Skin epidermis (tissue), 12 donors: ENCODE data around the gene ETV2.
"Not testable (repeated sequence)": the region's sequence is repeated elsewhere in the genome, so short reads cannot be mapped to it uniquely, and the experiment has no call there.

Experiments used
- H3K27ac ChIP-seq, 21 experiments: fragments of 200-600 bp; sonication (generic) in 11 of 21; one replicate each; pipeline ENCODE4 v1.5.0; 2020; ENCODE audit warnings: mild to moderate bottlenecking in 3 of 21, inconsistent platforms in 2 of 21, moderate library complexity in 2 of 21
- H3K4me3 ChIP-seq, 7 experiments: fragments of 200-600 bp; sonication (generic) in 2 of 7; one replicate each; pipeline ENCODE4 v1.5.0; 2020; ENCODE audit warnings: inconsistent platforms in 2 of 7, mild to moderate bottlenecking in 2 of 7, moderate library complexity in 1 of 7

The ETV2 gene, protein sequence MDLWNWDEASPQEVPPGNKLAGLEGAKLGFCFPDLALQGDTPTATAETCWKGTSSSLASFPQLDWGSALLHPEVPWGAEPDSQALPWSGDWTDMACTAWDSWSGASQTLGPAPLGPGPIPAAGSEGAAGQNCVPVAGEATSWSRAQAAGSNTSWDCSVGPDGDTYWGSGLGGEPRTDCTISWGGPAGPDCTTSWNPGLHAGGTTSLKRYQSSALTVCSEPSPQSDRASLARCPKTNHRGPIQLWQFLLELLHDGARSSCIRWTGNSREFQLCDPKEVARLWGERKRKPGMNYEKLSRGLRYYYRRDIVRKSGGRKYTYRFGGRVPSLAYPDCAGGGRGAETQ

DNA sequence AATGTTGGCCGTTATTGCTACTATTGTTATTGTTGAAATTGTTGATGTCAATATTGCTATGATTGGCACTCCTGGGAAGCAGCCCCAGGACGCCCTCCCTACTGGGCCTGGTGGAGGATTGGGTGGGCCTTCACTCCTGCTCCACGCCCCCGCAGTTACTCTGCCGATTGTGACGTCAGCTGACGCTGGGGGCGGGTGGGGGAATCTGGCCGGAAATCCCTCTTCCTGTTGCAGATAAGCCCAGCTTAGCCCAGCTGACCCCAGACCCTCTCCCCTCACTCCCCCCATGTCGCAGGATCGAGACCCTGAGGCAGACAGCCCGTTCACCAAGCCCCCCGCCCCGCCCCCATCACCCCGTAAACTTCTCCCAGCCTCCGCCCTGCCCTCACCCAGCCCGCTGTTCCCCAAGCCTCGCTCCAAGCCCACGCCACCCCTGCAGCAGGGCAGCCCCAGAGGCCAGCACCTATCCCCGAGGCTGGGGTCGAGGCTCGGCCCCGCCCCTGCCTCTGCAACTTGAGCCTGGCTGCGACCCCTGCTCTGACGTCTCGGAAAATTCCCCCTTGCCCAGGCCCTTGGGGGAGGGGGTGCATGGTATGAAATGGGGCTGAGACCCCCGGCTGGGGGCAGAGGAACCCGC, at the start of gene ETV2:
TSS of gene ETV2 (plus strand) at position 231 of the 637 bp plus-strand sequence. CDS start 716 bp downstream, outside the sequence.
- H3K27ac ChIP-seq: peak within 1 kb of the TSS in 4 of 21 experiments; percentile 17 to 80 (median 32)
- H3K4me3 ChIP-seq: no peak within 1 kb of the TSS

DNA sequence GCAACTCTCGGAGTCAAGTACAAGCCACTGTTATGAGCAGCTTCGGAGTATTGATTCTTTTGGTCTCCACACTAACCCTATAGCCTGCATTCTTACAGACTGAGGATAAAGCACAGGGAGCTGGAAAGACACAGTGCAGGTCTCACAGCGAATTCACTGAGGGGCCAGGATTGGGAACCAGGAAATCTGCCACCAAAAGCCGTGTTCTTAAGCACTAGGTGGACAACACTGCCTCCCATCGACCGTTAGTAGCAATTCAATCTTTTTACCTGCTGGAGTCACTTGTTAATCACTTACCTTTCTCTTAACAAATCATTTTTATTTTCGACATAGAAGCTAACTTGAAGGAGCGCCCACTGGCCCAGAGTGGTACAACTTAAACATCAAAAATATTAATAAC, 49.3 kb upstream of the ETV2 start:
- Histone ChIP-seq H3K27ac (no peak overlapping the region), H3K4me3 (no peak overlapping the region)

DNA sequence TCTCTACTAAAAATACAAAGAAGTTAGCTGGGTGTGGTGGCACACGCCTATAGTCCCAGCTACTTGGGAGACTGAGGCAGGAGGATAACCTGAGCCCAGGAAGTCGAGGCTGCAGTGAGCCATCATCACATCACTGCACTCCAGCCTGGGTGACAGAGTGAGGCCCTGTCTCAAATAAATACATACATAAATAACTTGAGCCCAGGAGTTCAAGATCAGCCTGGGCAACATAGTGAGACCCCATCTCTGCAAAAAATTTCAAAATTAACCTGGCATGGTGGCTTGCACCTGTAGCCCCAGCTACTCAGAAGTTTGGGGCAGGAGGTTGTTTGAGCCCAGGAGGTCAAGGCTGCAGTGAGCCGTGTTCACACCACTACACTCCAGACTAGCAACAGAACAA, 46.5 kb upstream of the ETV2 start:
- not testable (repeated sequence) for H3K27ac ChIP-seq, H3K4me3 ChIP-seq

- no peak overlapping the region for H3K27ac ChIP-seq
- H3K4me3 ChIP-seq: no peak overlapping the region
Measured at GRCh38 chr19:35595928-35596327, 45.6 kb upstream of the ETV2 start.

DNA sequence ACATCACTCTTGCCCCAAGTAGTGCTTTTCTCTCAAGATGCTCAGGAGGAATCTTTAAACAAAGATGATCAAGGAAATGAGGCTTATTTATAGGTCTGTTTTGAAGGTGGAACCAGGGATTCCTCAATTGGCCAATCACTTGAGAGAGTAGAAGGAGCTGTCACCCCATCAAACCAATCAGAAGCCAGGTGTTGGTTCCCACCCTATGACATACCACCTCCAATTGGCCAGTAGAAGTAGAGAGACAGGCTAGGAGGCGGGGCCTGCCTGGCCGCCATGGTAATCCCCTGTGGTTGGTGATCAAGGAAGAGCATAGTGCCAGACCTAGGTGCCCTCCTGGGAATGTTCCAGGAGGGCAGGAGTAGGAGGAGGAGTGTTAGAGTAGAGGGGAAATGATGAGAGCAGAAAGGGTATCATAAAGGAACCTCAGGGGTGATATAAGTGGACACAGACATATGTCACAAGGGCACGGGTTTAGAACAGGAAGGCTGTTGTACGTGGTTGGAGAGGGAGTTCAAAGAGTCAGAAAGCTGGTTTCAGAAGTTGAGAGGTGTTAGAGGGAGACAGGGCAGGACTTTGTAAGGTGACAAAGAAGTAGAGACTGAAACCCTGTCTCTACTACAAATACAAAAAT, 45.1 kb upstream of the ETV2 start:
- Histone ChIP-seq H3K4me3 (no peak overlapping the region), H3K27ac (no peak overlapping the region)

DNA sequence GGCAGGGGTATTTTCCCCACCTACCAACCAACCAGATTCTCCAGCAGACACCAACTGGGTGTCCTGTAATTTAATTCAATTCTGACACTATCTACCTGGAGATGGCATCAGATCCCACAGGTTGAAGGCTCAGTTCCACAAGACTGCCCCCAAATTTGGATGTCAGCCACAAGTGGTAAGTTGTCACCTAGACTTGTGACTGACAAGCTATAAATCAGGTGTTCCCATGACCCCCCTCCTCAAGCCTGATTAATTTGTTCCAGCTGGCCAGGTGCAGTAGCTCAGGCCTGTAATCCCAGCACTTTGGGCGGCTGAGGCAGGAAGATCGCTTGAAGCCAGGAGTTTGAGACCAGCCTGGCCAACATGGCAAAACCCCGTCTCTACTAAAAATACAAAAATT, 39.6 kb upstream of the ETV2 start:
- H3K27ac ChIP-seq: no peak overlapping the region
- no peak overlapping the region for H3K4me3 ChIP-seq

GRCh38 chr19:35604436-35604835, 37.1 kb upstream of the ETV2 start:
- H3K4me3 ChIP-seq, H3K27ac ChIP-seq: not testable (repeated sequence)

GRCh38 chr19:35607170-35607569, 34.4 kb upstream of the ETV2 start:
- not testable (repeated sequence) for H3K4me3 ChIP-seq

DNA sequence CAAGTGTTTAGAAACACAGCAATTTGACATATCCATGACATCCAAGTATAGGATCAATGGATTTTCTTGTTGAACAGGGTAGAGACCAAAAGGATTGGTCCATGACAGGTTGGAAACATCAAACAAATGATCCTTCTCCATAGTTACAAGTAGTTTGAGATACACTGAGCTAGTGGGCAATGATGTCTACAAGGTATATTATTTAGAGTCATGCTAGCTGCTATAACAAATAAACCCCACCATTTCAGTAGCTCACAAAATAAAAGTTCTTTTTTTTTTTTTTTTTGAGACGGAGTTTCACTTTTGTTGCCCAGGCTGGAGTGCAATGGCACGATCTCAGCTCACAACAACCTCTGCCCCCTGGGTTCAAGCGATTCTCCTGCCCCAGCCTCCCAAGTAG, 33.9 kb upstream of the ETV2 start:
- Histone ChIP-seq H3K27ac (no peak overlapping the region), H3K4me3 (no peak overlapping the region)

More at GRCh38 chr19:35607170-35607569, 34.4 kb upstream of the ETV2 start:
- H3K27ac ChIP-seq: not testable (repeated sequence)

- no peak overlapping the region for H3K27ac ChIP-seq
- no peak overlapping the region for H3K4me3 ChIP-seq
Measured at GRCh38 chr19:35608251-35608650, 33.3 kb upstream of the ETV2 start.

- Histone ChIP-seq H3K4me3 (no peak overlapping the region), H3K27ac (peak overlapping the region in 4 of 21 experiments; percentile 38 to 73 (median 66))
Measured at GRCh38 chr19:35609851-35610353, 31.6 kb upstream of the ETV2 start.

DNA sequence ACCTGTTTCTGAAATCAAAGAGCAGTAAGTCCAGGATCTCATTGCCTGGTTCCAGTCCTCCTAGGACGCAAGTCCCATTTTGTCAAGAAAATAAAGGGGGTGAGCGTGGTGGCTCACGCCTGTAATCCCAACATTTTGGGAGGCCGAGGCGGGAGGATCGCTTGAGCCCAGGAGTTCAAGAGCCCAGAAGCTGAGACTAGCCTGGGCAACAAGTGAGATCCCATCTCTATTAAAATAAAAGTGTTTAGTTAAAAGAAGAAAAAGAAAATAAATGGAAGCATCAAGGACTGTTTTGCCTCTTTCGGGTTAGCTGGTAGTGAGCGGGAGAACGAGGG, 29.4 kb upstream of the ETV2 start:
- Histone ChIP-seq H3K27ac (peak overlapping the region in 16 of 21 experiments; percentile 36 to 90 (median 80)), H3K4me3 (peak overlapping the region; percentile 55 to 85 (median 79))

DNA sequence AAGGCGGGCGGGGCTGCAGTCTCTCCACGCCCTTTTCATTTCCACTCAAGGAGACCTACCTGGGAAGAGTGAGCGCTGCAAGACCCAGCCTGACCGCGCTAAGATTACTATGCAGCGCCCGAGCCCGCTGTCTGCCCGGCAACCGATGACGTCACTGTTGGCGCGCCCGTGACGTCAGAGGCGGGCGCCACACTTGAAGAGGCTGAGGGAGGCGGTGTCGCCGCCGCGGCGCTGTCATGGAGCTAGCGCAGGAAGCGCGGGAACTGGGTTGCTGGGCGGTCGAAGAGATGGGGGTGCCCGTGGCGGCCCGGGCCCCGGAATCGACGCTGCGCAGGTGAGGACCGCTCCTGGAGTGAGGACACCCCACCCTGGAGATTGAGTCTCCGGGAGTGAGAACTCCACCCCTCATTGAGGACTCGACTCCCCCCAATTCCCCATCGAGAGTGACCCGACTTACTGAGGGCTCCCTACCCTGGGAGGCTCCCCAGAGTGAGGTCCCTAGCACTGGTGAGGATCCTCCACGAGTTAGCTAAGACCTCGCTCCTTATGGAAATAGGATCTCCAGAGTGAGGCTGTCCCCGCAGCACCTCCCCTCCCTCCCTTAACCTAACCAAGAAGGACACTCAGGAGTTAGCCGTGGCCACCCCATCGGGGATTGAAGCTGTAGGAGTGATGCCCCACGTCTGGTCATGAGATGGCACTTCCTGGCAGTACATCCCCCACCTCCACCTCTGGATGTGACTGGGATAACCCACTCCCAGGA, 28.8 kb upstream of the ETV2 start, which contains the start of gene HAUS5:
TSS of gene HAUS5 (plus strand) at position 177 of the 763 bp plus-strand sequence. CDS start at position 237, 60 bp downstream.
- Histone ChIP-seq H3K4me3 (peak within 1 kb of the TSS; percentile 55 to 85 (median 79)), H3K27ac (peak within 1 kb of the TSS in 20 of 21 experiments; percentile 43 to 90 (median 80))

DNA sequence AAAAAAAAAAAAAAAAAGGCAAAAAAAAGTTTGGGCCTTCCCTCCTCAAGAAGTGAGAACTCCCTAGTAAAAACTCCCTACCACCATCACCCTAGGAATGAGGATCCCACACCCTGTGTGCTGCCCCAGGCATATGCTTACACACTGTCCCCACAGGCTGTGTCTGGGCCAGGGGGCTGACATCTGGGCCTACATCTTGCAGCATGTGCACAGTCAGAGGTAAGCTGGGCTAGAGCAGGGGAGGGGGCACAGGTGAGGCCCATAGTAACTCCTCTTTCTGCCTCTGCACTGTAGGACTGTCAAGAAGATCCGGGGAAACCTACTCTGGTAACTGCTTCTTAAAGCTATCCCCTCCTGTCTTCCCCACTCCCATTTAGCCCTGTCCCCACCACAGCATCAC, 28.0 kb upstream of the ETV2 start:
- Histone ChIP-seq H3K27ac (no peak overlapping the region), H3K4me3 (no peak overlapping the region)

GRCh38 chr19:35615036-35615435, 26.5 kb upstream of the ETV2 start:
- H3K4me3 ChIP-seq: no peak overlapping the region

DNA sequence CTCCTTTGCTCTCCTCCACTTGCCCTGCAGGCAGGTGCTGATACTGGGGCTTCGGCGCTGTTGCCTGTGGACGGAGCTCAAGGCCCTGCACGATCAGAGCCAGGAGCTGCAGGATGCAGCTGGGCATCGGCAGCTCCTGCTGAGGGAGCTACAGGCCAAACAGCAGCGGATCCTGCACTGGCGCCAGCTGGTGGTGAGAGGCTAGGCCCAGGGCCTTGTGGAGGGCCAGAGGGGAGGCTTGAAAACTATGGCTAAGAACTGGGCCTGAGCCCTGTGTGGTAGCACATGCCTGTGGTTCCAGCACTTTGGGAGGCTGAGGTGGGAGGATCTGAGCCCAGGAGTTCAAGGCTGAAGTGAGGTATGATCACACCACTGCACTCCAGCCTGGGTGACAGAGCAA, 22.7 kb upstream of the ETV2 start:
- H3K4me3 ChIP-seq: no peak overlapping the region
- H3K27ac ChIP-seq: no peak overlapping the region

More at GRCh38 chr19:35615036-35615435, 26.5 kb upstream of the ETV2 start:
- no peak overlapping the region for H3K27ac ChIP-seq

GRCh38 chr19:35619290-35619923, 22.1 kb upstream of the ETV2 start:
- Histone ChIP-seq H3K4me3 (no peak overlapping the region), H3K27ac (no peak overlapping the region)

DNA sequence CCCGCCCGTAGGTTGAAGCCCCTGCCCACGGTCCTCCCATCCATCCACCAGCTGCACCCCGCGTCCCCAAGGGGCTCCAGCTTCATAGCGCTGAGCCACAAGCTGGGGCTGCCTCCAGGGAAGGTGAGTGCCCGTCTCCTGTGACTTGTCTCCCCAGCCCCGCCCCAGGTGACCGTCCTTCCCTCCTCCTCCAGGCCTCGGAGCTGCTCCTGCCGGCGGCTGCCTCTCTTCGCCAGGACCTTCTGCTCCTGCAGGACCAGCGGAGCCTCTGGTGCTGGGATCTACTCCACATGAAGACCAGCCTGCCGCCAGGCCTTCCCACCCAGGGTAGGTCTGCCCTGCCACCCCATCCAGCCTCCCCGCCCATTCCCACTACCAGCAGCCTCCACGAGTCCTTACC, 21.5 kb upstream of the ETV2 start:
- H3K4me3 ChIP-seq: no peak overlapping the region
- no peak overlapping the region for H3K27ac ChIP-seq

- no peak overlapping the region for H3K27ac ChIP-seq
- no peak overlapping the region for H3K4me3 ChIP-seq
Measured at GRCh38 chr19:35621708-35622107, 19.8 kb upstream of the ETV2 start.
